ENCODE data around the gene RPA1. TPM values are rescaled to one million over a fixed set of nuclear protein-coding genes. Genes with fewer than 3 reads are reported as not detected.

RPA1 gene
- total RNA-seq, 3 donors from 2014 or later, result 52.3 to 77.4 (median 75.5) TPM

DNA sequence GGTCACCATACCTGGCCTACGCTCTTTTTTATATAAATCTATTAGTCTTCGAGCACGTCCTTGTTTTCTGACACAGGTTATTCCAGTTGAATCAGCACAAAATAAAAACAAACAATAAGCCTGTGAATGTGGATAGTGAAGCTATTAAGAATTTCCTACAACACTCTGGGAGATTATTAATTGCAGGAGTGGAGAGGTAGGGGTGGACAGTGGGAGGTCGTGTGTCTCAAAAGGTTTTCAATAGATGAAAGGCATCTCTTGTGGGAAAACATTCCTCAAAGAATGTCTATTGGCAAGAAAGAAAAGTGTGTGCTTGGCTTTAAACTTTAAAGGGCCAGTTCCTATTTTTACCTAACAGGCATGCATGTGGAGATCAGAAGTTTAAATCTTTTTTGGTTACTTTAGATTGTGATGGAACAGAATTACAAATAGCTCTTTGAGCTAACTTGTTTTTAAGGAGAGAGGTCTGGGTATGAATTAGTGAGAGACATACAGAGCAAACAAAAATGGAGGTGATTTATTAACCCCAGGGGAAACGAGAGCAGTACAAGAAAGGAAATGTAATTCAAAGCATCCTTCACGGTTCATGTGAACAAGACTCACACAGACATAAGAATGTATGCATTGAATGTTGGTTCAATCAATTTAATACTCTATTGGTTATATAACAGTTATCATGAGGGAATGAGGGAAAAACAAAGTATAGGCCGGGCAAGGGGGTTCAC is 9.1 kb upstream of the RPA1 start:
- TF ChIP-seq, protein P1, sequence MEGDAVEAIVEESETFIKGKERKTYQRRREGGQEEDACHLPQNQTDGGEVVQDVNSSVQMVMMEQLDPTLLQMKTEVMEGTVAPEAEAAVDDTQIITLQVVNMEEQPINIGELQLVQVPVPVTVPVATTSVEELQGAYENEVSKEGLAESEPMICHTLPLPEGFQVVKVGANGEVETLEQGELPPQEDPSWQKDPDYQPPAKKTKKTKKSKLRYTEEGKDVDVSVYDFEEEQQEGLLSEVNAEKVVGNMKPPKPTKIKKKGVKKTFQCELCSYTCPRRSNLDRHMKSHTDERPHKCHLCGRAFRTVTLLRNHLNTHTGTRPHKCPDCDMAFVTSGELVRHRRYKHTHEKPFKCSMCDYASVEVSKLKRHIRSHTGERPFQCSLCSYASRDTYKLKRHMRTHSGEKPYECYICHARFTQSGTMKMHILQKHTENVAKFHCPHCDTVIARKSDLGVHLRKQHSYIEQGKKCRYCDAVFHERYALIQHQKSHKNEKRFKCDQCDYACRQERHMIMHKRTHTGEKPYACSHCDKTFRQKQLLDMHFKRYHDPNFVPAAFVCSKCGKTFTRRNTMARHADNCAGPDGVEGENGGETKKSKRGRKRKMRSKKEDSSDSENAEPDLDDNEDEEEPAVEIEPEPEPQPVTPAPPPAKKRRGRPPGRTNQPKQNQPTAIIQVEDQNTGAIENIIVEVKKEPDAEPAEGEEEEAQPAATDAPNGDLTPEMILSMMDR (IDR thresholded peaks at IDR 0.05), result no peak
- H3K4me3 ChIP-seq, result no peak overlapping the region
- H3K4me1 ChIP-seq (ENCODE audit: low read depth), result no peaks in the 10 kb centered on the region
- intact Hi-C loops (cut with DNase I, micrococcal nuclease), result no loop called here
- ATAC-seq, result no peak
- H3K9me3 ChIP-seq, result no peaks in the 10 kb centered on the region
- DNase-seq, result no peak
- no peaks in the 10 kb centered on the region for H3K36me3 ChIP-seq (ENCODE audit: low read depth)

GRCh38 chr17:1829216-1829591 is 601 bp upstream of the RPA1 start:
- TF ChIP-seq, protein P1 (IDR thresholded peaks at IDR 0.05), result no peak
- ATAC-seq, result peak; percentile 64
- Histone ChIP-seq H3K4me1 (ENCODE audit: low read depth) (peaks cover 13% of the 10 kb centered on the region), H3K36me3 (ENCODE audit: low read depth) (no peaks in the 10 kb centered on the region), H3K4me3 (peak overlapping the region; percentile 61), H3K9me3 (no peaks in the 10 kb centered on the region)
- intact Hi-C loops (cut with DNase I, micrococcal nuclease), result no loop called here
- peak in 2 of 3 donors; percentile 58 to 63 for DNase-seq

GRCh38 chr17:1830288-1830687 is 483 bp downstream of the RPA1 start:
- H3K36me3 ChIP-seq (ENCODE audit: low read depth), result no peaks in the 10 kb centered on the region
- peak in 1 of 3 donors; percentile 10 for DNase-seq
- no peaks in the 10 kb centered on the region for H3K9me3 ChIP-seq
- peak; percentile 16 for ATAC-seq
- TF ChIP-seq, protein P1 (IDR thresholded peaks at IDR 0.05), result no peak
- peak overlapping the region; percentile 61 for H3K4me3 ChIP-seq
- intact Hi-C loops (cut with DNase I, micrococcal nuclease), result no loop called here
- peaks cover 13% of the 10 kb centered on the region for H3K4me1 ChIP-seq (ENCODE audit: low read depth)

DNA sequence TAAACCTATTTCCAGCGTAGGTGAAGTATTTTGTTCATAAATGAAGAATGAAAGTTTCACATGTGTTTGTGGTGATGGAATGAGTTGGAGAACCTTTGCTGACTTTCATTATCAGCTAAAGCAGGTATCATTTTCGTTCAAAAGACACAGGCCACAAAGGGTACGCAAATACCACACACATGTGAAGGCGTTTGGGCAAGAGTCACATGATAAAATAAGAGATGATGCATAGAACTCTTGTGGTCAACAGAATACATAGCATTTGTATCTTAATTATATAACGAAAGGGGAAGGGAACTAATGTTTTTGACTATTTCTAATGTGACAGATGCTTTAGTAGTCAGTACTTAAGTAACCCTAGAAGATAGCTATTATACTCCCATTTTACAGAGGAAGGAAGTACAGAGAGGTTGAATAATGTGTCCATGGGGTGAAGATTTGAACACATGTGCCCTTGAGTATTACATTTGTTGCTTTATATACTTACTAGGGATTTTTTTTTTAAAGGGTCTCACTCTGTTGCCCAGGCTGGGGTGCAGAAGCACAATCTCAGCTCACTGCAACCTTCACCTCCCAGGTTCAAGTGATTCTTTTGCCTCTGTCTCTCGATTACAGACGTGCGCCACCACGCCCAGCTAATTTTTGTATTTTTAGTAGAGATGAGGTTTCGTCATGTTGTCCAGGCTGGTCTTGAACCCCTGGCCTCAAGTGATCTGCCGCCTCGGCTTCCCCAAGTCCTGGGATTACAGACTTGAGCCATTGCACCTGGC is 4.8 kb downstream of the RPA1 start:
- Histone ChIP-seq H3K4me1 (ENCODE audit: low read depth) (peaks cover 9% of the 10 kb centered on the region), H3K9me3 (no peaks in the 10 kb centered on the region), H3K36me3 (ENCODE audit: low read depth) (no peaks in the 10 kb centered on the region), H3K4me3 (no peak overlapping the region)
- DNase-seq, result peak in 1 of 3 donors; percentile 10
- TF ChIP-seq, protein P1 (IDR thresholded peaks at IDR 0.05), result no peak
- intact Hi-C loops (cut with DNase I, micrococcal nuclease), result no loop called here
- ATAC-seq, result no peak

DNA sequence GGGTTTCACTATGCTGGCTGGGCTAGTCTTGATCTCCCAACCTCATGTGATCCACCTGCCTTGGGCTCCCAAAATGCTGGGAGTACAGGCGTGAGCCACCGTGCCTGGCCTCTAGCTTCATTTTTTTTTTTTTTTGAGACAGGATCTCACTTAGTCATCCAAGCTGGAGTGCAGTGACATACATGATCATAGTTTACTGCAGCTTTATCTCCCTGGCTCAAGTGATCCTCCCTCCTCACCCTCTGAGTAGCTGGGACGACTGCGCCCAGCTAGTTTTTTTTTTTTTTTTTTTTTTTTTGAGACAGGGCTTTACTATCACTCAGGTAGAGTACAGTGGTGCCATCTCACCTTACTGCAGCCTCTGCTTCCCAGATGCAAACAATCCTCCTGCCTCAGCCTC is 9.7 kb downstream of the RPA1 start:
- no peaks in the 10 kb centered on the region for H3K36me3 ChIP-seq (ENCODE audit: low read depth)
- TF ChIP-seq, protein P1 (IDR thresholded peaks at IDR 0.05), result no peak
- ATAC-seq (no peak), DNase-seq (no peak)
- intact Hi-C loops (cut with DNase I, micrococcal nuclease), result no loop called here
- no peaks in the 10 kb centered on the region for H3K4me1 ChIP-seq (ENCODE audit: low read depth)
- no peak overlapping the region for H3K4me3 ChIP-seq
- H3K9me3 ChIP-seq, result no peaks in the 10 kb centered on the region
